ENCODE data around the gene AMIGO1.

- TF ChIP-seq CTCF (IDR thresholded peaks at IDR 0.05; ENCODE audit: low read depth, low read length, poor library complexity, severe bottlenecking) (no peak), EZH2phosphoT487 (IDR thresholded peaks at IDR 0.05; ENCODE audit: borderline replicate concordance, low read length) (no peak)
Observed at GRCh38 chr1:109537450-109538178, 28.1 kb upstream of the AMIGO1 start.

Measured in DOHH2 (cell line).